ENCODE results near the gene IL20.

GRCh38 chr1:206846487-206846886 is 18.9 kb upstream of the IL20 start:
- no peak for TF ChIP-seq CTCF (IDR thresholded peaks at IDR 0.05)
- no peak for TF ChIP-seq POLR2A (IDR thresholded peaks at IDR 0.05)

All from testis (tissue), 2 donors.